GM12878 (cell line): ENCODE data around the gene ALKBH1. TPM values are rescaled to one million over a fixed set of nuclear protein-coding genes. Genes with fewer than 3 reads are reported as not detected.

Experiments used
- ATAC-seq: fragments of 200-7000 bp; cut with Tn5 transposase; 3 replicates; pipeline ENCODE4 v1.9.1; 2020; ENCODE audit warnings: mild to moderate bottlenecking, moderate library complexity
- BruUV-seq: library from RNA; stranded (reverse); fragments of 400-500 nt; replicated peaks from 2 replicates; lab custom pipeline; 2021; lab: Mats Ljungman, UMichigan
- CTCF ChIA-PET: fragments of 300-600 bp; sonication (Branson Sonifier 250); formaldehyde crosslinking; extraction: SDS; loops from one replicate; lab custom pipeline; 2021; ENCODE audit warnings: inconsistent platforms; lab: Yijun Ruan, JAX
- POLR2A ChIA-PET: fragments of 350-600 bp; formaldehyde crosslinking; extraction: SDS; loops from one replicate; lab custom pipeline; 2021; ENCODE audit warnings: inconsistent platforms; lab: Charles Lee
- RAD21 ChIA-PET: fragments of 300-600 bp; sonication (Branson Sonifier 250); formaldehyde crosslinking; loops from one replicate; lab custom pipeline; 2023; ENCODE audit warnings: antibody characterized with exemption; ENCODE audit not compliant: unreplicated experiment; lab: Charles Lee
- SMC1A ChIA-PET: fragments of 300-600 bp; sonication (Branson Sonifier 250); formaldehyde crosslinking; loops from one replicate; lab custom pipeline; 2023; ENCODE audit not compliant: unreplicated experiment, uncharacterized antibody; lab: Charles Lee
- DNase-seq: peaks from one replicate; pipeline ENCODE4 v3.0.0-alpha.2; 2011; ENCODE audit warnings: low read depth, low spot score
- FAIRE-seq: peaks from 3 replicates; lab custom pipeline; 2011; peaks lifted over from hg19 to GRCh38; lab: Jason Lieb, UNC
- H2AFZ ChIP-seq: 2 replicates; pipeline ENCODE4 v1.6.0; 2011; ENCODE audit warnings: low read depth, low read length, control low read depth; ENCODE audit not compliant: control insufficient read depth
- H3K27ac ChIP-seq: 2 replicates; pipeline ENCODE4 v1.5.1; 2011; ENCODE audit warnings: control low read depth; ENCODE audit not compliant: control insufficient read depth, insufficient read depth
- H3K27me3 ChIP-seq, 2 experiments: replicated peaks in 1 of 2; 2 replicates each; pipeline versions ENCODE4 v1.6.0 to v1.6.1; 2011; ENCODE audit warnings: low read length in 1 of 2; ENCODE audit not compliant: control insufficient read depth in 2 of 2, insufficient read depth in 2 of 2
- H3K36me3 ChIP-seq, 2 experiments: 2 replicates each; pipeline ENCODE4 v1.5.1; 2011; ENCODE audit warnings: low read length in 1 of 2; ENCODE audit not compliant: control insufficient read depth in 2 of 2, insufficient read depth in 2 of 2
- H3K4me1 ChIP-seq: 2 replicates; pipeline ENCODE4 v1.6.1; 2011; ENCODE audit warnings: mild to moderate bottlenecking, low read length, moderate library complexity, mixed read lengths; ENCODE audit not compliant: control insufficient read depth, insufficient read depth
- H3K4me2 ChIP-seq: 2 replicates; pipeline ENCODE4 v1.6.0; 2011; ENCODE audit warnings: control low read depth; ENCODE audit not compliant: control insufficient read depth, insufficient read depth
- H3K4me3 ChIP-seq: fragments of 200-600 bp; sonication (generic); 2 replicates; pipeline ENCODE4 v1.5.1; 2016
- H3K79me2 ChIP-seq: 2 replicates; pipeline ENCODE4 v1.6.0; 2011; ENCODE audit warnings: low read length; ENCODE audit not compliant: control insufficient read depth, insufficient read depth
- H3K9ac ChIP-seq: 2 replicates; pipeline ENCODE4 v1.8.0; 2011; ENCODE audit warnings: low read length, control low read depth, mixed read lengths; ENCODE audit not compliant: control insufficient read depth, insufficient read depth
- H3K9me3 ChIP-seq: replicated peaks from 3 replicates; pipeline ENCODE4 v1.5.1; 2011; ENCODE audit warnings: mild to moderate bottlenecking, low read length; ENCODE audit not compliant: control insufficient read depth, insufficient read depth
- H4K20me1 ChIP-seq: 2 replicates; pipeline ENCODE4 v1.6.0; 2011; ENCODE audit not compliant: control insufficient read depth, insufficient read depth
- FOXM1 ChIP-seq: IDR thresholded peaks from 2 replicates; pipeline ENCODE4 v1.6.1; 2012; ENCODE audit warnings: low read depth, mild to moderate bottlenecking, inconsistent platforms, low read length, moderate library complexity
- GATAD2B ChIP-seq: fragments of 450-650 bp; conservative IDR thresholded peaks from 2 replicates; pipeline ENCODE4 v1.6.1; 2017; ENCODE audit warnings: low read depth, mild to moderate bottlenecking, moderate library complexity
- HCFC1 ChIP-seq: fragments of 150-350 bp; IDR thresholded peaks from 2 replicates; pipeline ENCODE4 v1.6.1; 2014; ENCODE audit warnings: low read length
- HDAC6 ChIP-seq: fragments of 200-600 bp; sonication (generic); IDR thresholded peaks from one replicate; pipeline ENCODE4 v1.8.0; 2017; ENCODE audit warnings: antibody characterized with exemption; ENCODE audit not compliant: unreplicated experiment
- KAT2A ChIP-seq: conservative IDR thresholded peaks from 2 replicates; pipeline ENCODE4 v1.6.1; 2011; ENCODE audit warnings: low read depth, low read length; ENCODE audit not compliant: control insufficient read depth
- MYB ChIP-seq: fragments of 150-350 bp; IDR thresholded peaks from 2 replicates; pipeline ENCODE4 v1.6.1; 2014; ENCODE audit warnings: mild to moderate bottlenecking, low read depth, low read length, borderline replicate concordance
- SMAD1 ChIP-seq: fragments of 450-650 bp; IDR thresholded peaks from 2 replicates; pipeline ENCODE4 v1.6.1; 2018; ENCODE audit warnings: mild to moderate bottlenecking, low read depth; ENCODE audit not compliant: partially characterized antibody
- SUPT20H ChIP-seq: IDR thresholded peaks from 2 replicates; pipeline ENCODE4 v1.6.1; 2011; ENCODE audit warnings: low read depth, mild to moderate bottlenecking, low read length, moderate library complexity, borderline replicate concordance; ENCODE audit not compliant: control insufficient read depth
- TCF7 ChIP-seq: IDR thresholded peaks from 2 replicates; pipeline ENCODE4 v1.6.1; 2014; ENCODE audit warnings: antibody characterized with exemption, borderline replicate concordance
- WRNIP1 ChIP-seq: IDR thresholded peaks from 2 replicates; pipeline ENCODE4 v1.6.1; 2011; ENCODE audit warnings: low read depth, low read length, improper control_type of control experiment, borderline replicate concordance
- ZBTB11 ChIP-seq: fragments of 450-650 bp; formaldehyde crosslinking; IDR thresholded peaks from 2 replicates; pipeline ENCODE4 v1.5.0; 2022; ENCODE audit warnings: mild to moderate bottlenecking, missing genetic modification characterization
- WGBS: methylation state at CpG from one replicate; pipeline ENCODE4 v1.1.6; 2016; ENCODE audit warnings: low lambda C conversion rate; ENCODE audit not compliant: insufficient replicate concordance, insufficient coverage; ENCODE audit errors: missing lambda C conversion rate; 5-methylcytosine and 5-hydroxymethylcytosine counted together
- in situ Hi-C: fragments of 300-500 bp; cut with MboI; formaldehyde crosslinking; loops from 9 replicates; pipeline ENCODE4 v1.14.3; 2018; ENCODE audit warnings: mixed read lengths
- intact Hi-C: fragments of 100-400 bp; cut with micrococcal nuclease; formaldehyde crosslinking; loops from one replicate; pipeline ENCODE4 v1.14.2; 2022; ENCODE audit not compliant: unreplicated experiment
- polyA plus RNA-seq, 11 experiments: library from polyadenylated mRNA; depleted of rRNA in 4 of 11; unstranded in 6 of 11; stranded (reverse) in 5 of 11; fragments of >200 nt; fragmentation: Nextera tagmentation in 4 of 11; fragmentation: Illumina TruSeq in 1 of 11; extraction: Ambion mirVana in 4 of 11; extraction: Trizol in 1 of 11; gene quantifications; 1 replicate in 1 of 11; 2 replicates in 10 of 11; pipeline versions ENCODE4 v1.2.1 to v1.2.3, GENCODE V29; 2011 to 2016; ENCODE audit warnings: inconsistent platforms in 2 of 11, missing spikeins in 2 of 11, low read depth in 1 of 11
- total RNA-seq, 4 experiments: library from RNA; depleted of rRNA in 3 of 4; stranded (reverse); fragments of >200 nt in 3 of 4; fragmentation: Illumina TruSeq in 1 of 4; extraction: Trizol in 1 of 4; gene quantifications; 2 replicates each; pipeline versions ENCODE4 v1.2.1 to v1.2.3, GENCODE V29; 2013 to 2021

ALKBH1 gene
- total and polyA plus RNA-seq, 10 of the 15 experiments (the other 5 are each of a cell fraction or from before 2014, with no cell fraction given): 6.5 to 24.1 (median 17.0) TPM

- no peak for TF ChIP-seq ZBTB11 (CRISPR knock-in tag)
- TF ChIP-seq MYB: no peak
- peak; percentile 77 for TF ChIP-seq SMAD1
- TF ChIP-seq FOXM1: peak; percentile 54; the same call in 1 of the 2 replicates
- no peak for TF ChIP-seq KAT2A
These were observed at the start of gene ALKBH1, which contains the start of gene SLIRP (continued) for GRCh38 chr14:77707724-77708408.

GRCh38 chr14:77752799-77753516 is 45.1 kb upstream of the ALKBH1 start:
- ChIA-PET RAD21 (no interaction called here), SMC1A (interaction anchor here (0.7 to 1.4 kb wide), 6 partner anchors 9 to 294 kb away, joined by 3 read pairs; partner anchors contain the start of gene ADCK1), POLR2A (interaction anchor here (1.4 kb wide), 1 partner anchor 9 kb away, joined by 3 read pairs; no protein-coding TSS in a partner anchor), CTCF (interaction anchor here (1.2 to 2.5 kb wide), 3 partner anchors 8 to 37 kb away, joined by 3 to 9 read pairs (median 3); partner anchors contain the start of gene SNW1)
- no peak for DNase-seq
- 96% methylated on average over 3 of the region's 3 CpGs for WGBS
- TSS peak; percentile 4 for BruUV-seq
- H3K27me3 ChIP-seq: no peaks in the 10 kb centered on the region
- peaks cover 0 to 24% of the 10 kb centered on the region in 2 experiments; a peak in 2 of 4 replicates for H3K36me3 ChIP-seq
- H3K27ac ChIP-seq: no peak overlapping the region
- intact Hi-C loops: no loop called here
- no peak overlapping the region for H2AFZ ChIP-seq
- ATAC-seq: no peak
- no peaks in the 10 kb centered on the region for H3K4me1 ChIP-seq
- peaks cover 3% of the 10 kb centered on the region for H4K20me1 ChIP-seq
- H3K4me3 ChIP-seq: no peak overlapping the region
- H3K4me2 ChIP-seq: no peak overlapping the region
- no peak overlapping the region for H3K9ac ChIP-seq
- in situ Hi-C loops: no loop called here
- H3K9me3 ChIP-seq: no peaks in the 10 kb centered on the region; the same call in 2 of the 3 replicates
- FAIRE-seq: no peak
- peaks cover 16% of the 10 kb centered on the region for H3K79me2 ChIP-seq
- TF ChIP-seq HDAC6: no peak
- no peak for TF ChIP-seq TCF7
- TF ChIP-seq WRNIP1: no peak
- no peak for TF ChIP-seq ZBTB11 (CRISPR knock-in tag)
- no peak for TF ChIP-seq GATAD2B
- no peak for TF ChIP-seq SUPT20H
- TF ChIP-seq HCFC1: no peak
